Endothelial cell (in vitro differentiated cells): ENCODE results near the gene FNBP1. TPM values are rescaled to one million over a fixed set of nuclear protein-coding genes. Genes with fewer than 3 reads are reported as not detected.
A peak's percentile ranks its signal among the peaks of the same experiment; 100 is the strongest.

Experiments used
- DNase-seq: peaks from one replicate; pipeline ENCODE4 v3.0.0; 2021; ENCODE audit warnings: low spot score
- H3K27ac Mint-ChIP-seq: one replicate; pipeline ENCODE4 v1.8.0; 2021; ENCODE audit warnings: mixed read lengths, inconsistent platforms; ENCODE audit not compliant: unreplicated experiment
- H3K27me3 Mint-ChIP-seq: one replicate; pipeline ENCODE4 v1.8.0; 2021; ENCODE audit warnings: mild to moderate bottlenecking, moderate library complexity, mixed read lengths, inconsistent platforms; ENCODE audit not compliant: unreplicated experiment
- H3K36me3 Mint-ChIP-seq: one replicate; pipeline ENCODE4 v1.8.0; 2021; ENCODE audit warnings: mild to moderate bottlenecking, low read depth, mixed read lengths, inconsistent platforms; ENCODE audit not compliant: unreplicated experiment
- H3K4me1 Mint-ChIP-seq: one replicate; pipeline ENCODE4 v1.8.0; 2021; ENCODE audit warnings: mild to moderate bottlenecking, mixed read lengths, inconsistent platforms; ENCODE audit not compliant: unreplicated experiment
- H3K4me3 Mint-ChIP-seq: one replicate; pipeline ENCODE4 v1.8.0; 2021; ENCODE audit warnings: mild to moderate bottlenecking, mixed read lengths, inconsistent platforms; ENCODE audit not compliant: unreplicated experiment
- H3K9me3 Mint-ChIP-seq: one replicate; pipeline ENCODE4 v1.8.0; 2021; ENCODE audit warnings: mixed read lengths, inconsistent platforms; ENCODE audit not compliant: unreplicated experiment
- total RNA-seq: library from RNA; stranded (reverse); fragmentation: NEBNext Ultra II Directional; extraction: Animal tissue kit (Norgen Biotek cat#: 25700); gene quantifications from one replicate; pipeline ENCODE4 v1.2.1, GENCODE V29; 2021; ENCODE audit not compliant: unreplicated experiment
- TF ChIP-seq, protein P1 (sequence below): fragments of 200-600 bp; sonication (generic); IDR thresholded peaks from one replicate; pipeline ENCODE4 v1.5.0; 2021; ENCODE audit warnings: antibody characterized with exemption; ENCODE audit not compliant: unreplicated experiment

FNBP1 gene
- total RNA-seq, 1 donor from 2014 or later: 119 TPM

GRCh38 chr9:129885670-129886106 is 157.3 kb downstream of the FNBP1 start:
- no peak overlapping the region for H3K4me3 Mint-ChIP-seq

GRCh38 chr9:129885018-129885669 is 157.8 kb downstream of the FNBP1 start:
- peaks cover 15% of the 10 kb centered on the region for H3K27me3 Mint-ChIP-seq
- no peak for DNase-seq
- no peak overlapping the region for H3K4me3 Mint-ChIP-seq
- peak overlapping the region; percentile 30 for H3K27ac Mint-ChIP-seq
- TF ChIP-seq, protein P1, sequence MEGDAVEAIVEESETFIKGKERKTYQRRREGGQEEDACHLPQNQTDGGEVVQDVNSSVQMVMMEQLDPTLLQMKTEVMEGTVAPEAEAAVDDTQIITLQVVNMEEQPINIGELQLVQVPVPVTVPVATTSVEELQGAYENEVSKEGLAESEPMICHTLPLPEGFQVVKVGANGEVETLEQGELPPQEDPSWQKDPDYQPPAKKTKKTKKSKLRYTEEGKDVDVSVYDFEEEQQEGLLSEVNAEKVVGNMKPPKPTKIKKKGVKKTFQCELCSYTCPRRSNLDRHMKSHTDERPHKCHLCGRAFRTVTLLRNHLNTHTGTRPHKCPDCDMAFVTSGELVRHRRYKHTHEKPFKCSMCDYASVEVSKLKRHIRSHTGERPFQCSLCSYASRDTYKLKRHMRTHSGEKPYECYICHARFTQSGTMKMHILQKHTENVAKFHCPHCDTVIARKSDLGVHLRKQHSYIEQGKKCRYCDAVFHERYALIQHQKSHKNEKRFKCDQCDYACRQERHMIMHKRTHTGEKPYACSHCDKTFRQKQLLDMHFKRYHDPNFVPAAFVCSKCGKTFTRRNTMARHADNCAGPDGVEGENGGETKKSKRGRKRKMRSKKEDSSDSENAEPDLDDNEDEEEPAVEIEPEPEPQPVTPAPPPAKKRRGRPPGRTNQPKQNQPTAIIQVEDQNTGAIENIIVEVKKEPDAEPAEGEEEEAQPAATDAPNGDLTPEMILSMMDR: no peak
- H3K36me3 Mint-ChIP-seq: peaks cover 25% of the 10 kb centered on the region
- H3K9me3 Mint-ChIP-seq: no peaks in the 10 kb centered on the region
- peaks cover 49% of the 10 kb centered on the region for H3K4me1 Mint-ChIP-seq

More at GRCh38 chr9:129885670-129886106, 157.3 kb downstream of the FNBP1 start:
- TF ChIP-seq, protein P1: peak; percentile 77
- Mint-ChIP-seq H3K27me3 (peaks cover 15% of the 10 kb centered on the region), H3K27ac (no peak overlapping the region), H3K4me1 (peaks cover 49% of the 10 kb centered on the region), H3K36me3 (peaks cover 25% of the 10 kb centered on the region), H3K9me3 (no peaks in the 10 kb centered on the region)
- peak; percentile 97 for DNase-seq

GRCh38 chr9:129884220-129885017 is 158.6 kb downstream of the FNBP1 start:
- Mint-ChIP-seq H3K9me3 (no peaks in the 10 kb centered on the region), H3K27me3 (peaks cover 12% of the 10 kb centered on the region), H3K27ac (peak overlapping the region; percentile 68), H3K4me1 (peaks cover 43% of the 10 kb centered on the region), H3K4me3 (peak overlapping the region; percentile 61), H3K36me3 (peaks cover 19% of the 10 kb centered on the region)
- TF ChIP-seq, protein P1: no peak
- peak; percentile 82 for DNase-seq

DNA sequence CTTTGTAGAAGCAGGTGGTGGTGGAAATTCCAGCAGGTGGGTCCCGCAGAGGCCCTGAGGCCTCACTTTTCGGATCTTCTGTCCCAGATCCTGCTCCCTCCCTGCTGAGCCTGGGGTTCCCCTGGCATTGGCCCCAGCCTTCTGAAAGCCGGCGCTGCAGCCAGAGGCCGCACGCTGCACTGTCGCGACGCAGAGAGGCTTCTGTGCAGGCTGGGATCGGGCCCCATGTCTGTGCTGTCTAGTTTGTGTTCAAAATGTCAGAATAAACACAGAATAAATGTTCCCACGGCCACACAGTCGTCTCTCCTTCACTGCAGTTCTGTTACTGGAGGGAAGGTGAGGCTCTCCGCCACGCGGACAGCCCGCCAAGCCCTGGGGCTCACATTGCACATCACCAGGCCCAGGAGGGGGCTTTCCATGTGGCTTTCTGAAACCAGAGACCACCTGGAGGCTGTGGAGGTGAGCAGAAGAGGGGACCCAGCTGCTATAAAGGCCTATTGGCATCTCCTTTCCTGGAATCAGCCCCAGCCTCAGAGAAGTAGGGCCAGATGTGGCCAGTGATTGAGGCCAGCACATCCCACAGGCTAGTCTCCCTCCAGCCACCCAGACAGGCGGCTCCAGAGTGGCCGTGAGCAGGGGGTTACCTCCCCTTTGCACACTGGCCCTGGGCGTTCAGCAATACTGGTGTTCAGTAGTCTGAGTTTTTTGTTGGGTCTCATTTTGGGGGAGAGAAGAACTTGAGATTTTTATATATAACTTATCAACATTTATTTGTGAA is 161.3 kb downstream of the FNBP1 start:
- H3K4me1 Mint-ChIP-seq: peaks cover 20% of the 10 kb centered on the region
- no peak for DNase-seq
- H3K4me3 Mint-ChIP-seq: peak overlapping the region; percentile 67
- no peak overlapping the region for H3K27ac Mint-ChIP-seq
- H3K36me3 Mint-ChIP-seq: peaks cover 4% of the 10 kb centered on the region
- TF ChIP-seq, protein P1: no peak
- H3K27me3 Mint-ChIP-seq: peaks cover 13% of the 10 kb centered on the region
- no peaks in the 10 kb centered on the region for H3K9me3 Mint-ChIP-seq
